Type B pancreatic cell (in vitro differentiated cells): ENCODE data around the gene ABL1. TPM values are rescaled to one million over a fixed set of nuclear protein-coding genes. Genes with fewer than 3 reads are reported as not detected.

Experiments used
- DNase-seq: peaks from one replicate; pipeline ENCODE4 v3.0.0; 2021; ENCODE audit warnings: mixed read lengths; ENCODE audit not compliant: unreplicated experiment; ENCODE audit errors: extremely low spot score
- H3K27ac Mint-ChIP-seq: 2 replicates; pipeline ENCODE4 v1.8.0; 2021; ENCODE audit warnings: mild to moderate bottlenecking, mixed read lengths
- H3K27me3 Mint-ChIP-seq: 2 replicates; pipeline ENCODE4 v1.8.0; 2021; ENCODE audit warnings: mixed read lengths
- H3K36me3 Mint-ChIP-seq: 2 replicates; pipeline ENCODE4 v1.8.0; 2021; ENCODE audit warnings: mixed read lengths
- H3K4me1 Mint-ChIP-seq: one replicate; pipeline ENCODE4 v1.8.0; 2021; ENCODE audit warnings: mixed read lengths; ENCODE audit not compliant: unreplicated experiment
- H3K4me3 Mint-ChIP-seq: 2 replicates; pipeline ENCODE4 v1.8.0; 2021; ENCODE audit warnings: mild to moderate bottlenecking, mixed read lengths
- H3K9me3 Mint-ChIP-seq: 2 replicates; pipeline ENCODE4 v1.8.0; 2021; ENCODE audit warnings: mixed read lengths
- CTCF ChIP-seq: fragments of 200-600 bp; sonication (generic); conservative IDR thresholded peaks from 2 replicates; pipeline ENCODE4 v1.5.0; 2021; ENCODE audit warnings: antibody characterized with exemption, mild to moderate bottlenecking
- total RNA-seq: library from RNA; stranded (reverse); gene quantifications from 2 replicates; pipeline ENCODE4 v1.2.1, GENCODE V29; 2021; ENCODE audit warnings: low replicate concordance

The ABL1 gene
- total RNA-seq, 1 donor from 2014 or later = 91.8 TPM

- TF ChIP-seq CTCF = no peak
- H3K4me3 Mint-ChIP-seq = no peak overlapping the region
- no peaks in the 10 kb centered on the region for H3K27me3 Mint-ChIP-seq
- H3K4me1 Mint-ChIP-seq = peaks cover 10% of the 10 kb centered on the region
- H3K36me3 Mint-ChIP-seq = no peaks in the 10 kb centered on the region
- no peak overlapping the region for H3K27ac Mint-ChIP-seq
- no peaks in the 10 kb centered on the region for H3K9me3 Mint-ChIP-seq
- no peak for DNase-seq
Measured at GRCh38 chr9:130892477-130893304, 57.6 kb downstream of the ABL1 start.

- Mint-ChIP-seq H3K4me3 (no peak overlapping the region), H3K27ac (no peak overlapping the region), H3K36me3 (no peaks in the 10 kb centered on the region), H3K9me3 (no peaks in the 10 kb centered on the region), H3K4me1 (peaks cover 10% of the 10 kb centered on the region), H3K27me3 (no peaks in the 10 kb centered on the region)
- peak; percentile 58 for TF ChIP-seq CTCF
- no peak for DNase-seq
Measured at GRCh38 chr9:130893341-130894101, 58.5 kb downstream of the ABL1 start.

- no peak for TF ChIP-seq CTCF
- Mint-ChIP-seq H3K36me3 (no peaks in the 10 kb centered on the region), H3K27me3 (no peaks in the 10 kb centered on the region), H3K4me1 (peaks cover 10% of the 10 kb centered on the region), H3K4me3 (no peak overlapping the region), H3K27ac (no peak overlapping the region), H3K9me3 (no peaks in the 10 kb centered on the region)
- no peak for DNase-seq
Measured at GRCh38 chr9:130894546-130894945, 59.5 kb downstream of the ABL1 start.

GRCh38 chr9:130895038-130895437, 60.0 kb downstream of the ABL1 start:
- peaks cover 10% of the 10 kb centered on the region for H3K4me1 Mint-ChIP-seq
- H3K4me3 Mint-ChIP-seq = no peak overlapping the region
- H3K36me3 Mint-ChIP-seq = no peaks in the 10 kb centered on the region
- no peak overlapping the region for H3K27ac Mint-ChIP-seq
- TF ChIP-seq CTCF = no peak
- H3K9me3 Mint-ChIP-seq = no peaks in the 10 kb centered on the region
- DNase-seq = no peak
- peaks cover 4% of the 10 kb centered on the region for H3K27me3 Mint-ChIP-seq

DNA sequence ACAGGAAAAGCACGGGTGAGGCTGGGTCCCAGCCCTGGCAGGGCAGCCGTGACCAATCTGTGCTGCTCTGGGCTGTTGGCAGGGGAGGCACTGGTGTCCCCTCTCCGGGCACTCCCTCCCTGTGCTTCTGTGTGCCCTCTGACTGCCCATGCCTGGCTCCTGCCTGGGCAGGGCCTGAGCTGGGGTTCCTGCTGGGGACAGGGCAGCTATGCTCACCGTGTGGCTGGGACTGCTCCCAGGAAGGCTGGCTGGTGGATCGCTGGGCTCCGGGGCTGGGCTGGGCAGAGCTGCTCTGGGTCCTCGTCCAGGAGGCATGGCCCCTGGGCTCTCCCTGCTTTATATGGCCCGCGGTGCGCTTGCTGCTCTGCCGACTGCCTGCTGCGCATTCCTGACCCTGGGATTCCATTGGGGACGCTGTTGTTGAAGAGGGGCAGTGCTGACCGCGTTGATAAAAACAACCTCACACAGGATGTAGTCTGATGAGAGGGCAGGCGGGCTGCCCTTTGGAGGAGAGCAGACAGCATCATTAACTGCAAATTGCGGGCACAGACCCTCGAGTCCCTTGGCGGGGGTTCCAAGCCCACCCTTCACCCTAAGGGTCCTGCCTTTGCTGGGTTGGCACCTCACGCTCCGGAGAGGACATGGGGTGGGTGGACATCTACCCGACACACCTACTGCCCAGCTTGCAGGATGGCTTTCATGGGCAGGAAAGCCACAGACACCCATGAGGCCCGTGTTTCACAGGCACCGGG, 60.6 kb downstream of the ABL1 start:
- peaks cover 9% of the 10 kb centered on the region for H3K4me1 Mint-ChIP-seq
- peaks cover 4% of the 10 kb centered on the region for H3K27me3 Mint-ChIP-seq
- no peak for TF ChIP-seq CTCF
- H3K36me3 Mint-ChIP-seq = no peaks in the 10 kb centered on the region
- H3K4me3 Mint-ChIP-seq = no peak overlapping the region
- DNase-seq = no peak
- no peak overlapping the region for H3K27ac Mint-ChIP-seq
- no peaks in the 10 kb centered on the region for H3K9me3 Mint-ChIP-seq
